Neural progenitor cell (in vitro differentiated cells): Measurements from ENCODE around the gene SREBF2. TPM values are rescaled to one million over a fixed set of nuclear protein-coding genes. Genes with fewer than 3 reads are reported as not detected.

Experiments used
- DNase-seq: peaks from one replicate; pipeline ENCODE4 v3.0.0-alpha.2; 2016; ENCODE audit warnings: low spot score
- H2AFZ ChIP-seq: fragments of 200-600 bp; sonication (generic); replicated peaks from 2 replicates; pipeline ENCODE4 v1.6.1; 2016; ENCODE audit warnings: antibody characterized with exemption
- H3F3A ChIP-seq: fragments of 200-600 bp; sonication (generic); 2 replicates; pipeline ENCODE4 v1.6.1; 2016; ENCODE audit warnings: antibody characterized with exemption, low read depth
- H3K27ac ChIP-seq: fragments of 200-600 bp; sonication (generic); 2 replicates; pipeline ENCODE4 v1.5.1; 2016; ENCODE audit warnings: mild to moderate bottlenecking
- H3K27me3 ChIP-seq: fragments of 200-600 bp; sonication (generic); 2 replicates; pipeline ENCODE4 v1.6.1; 2016; ENCODE audit warnings: mild to moderate bottlenecking, moderate library complexity
- H3K36me3 ChIP-seq: fragments of 200-600 bp; sonication (generic); 2 replicates; pipeline ENCODE4 v1.5.1; 2016
- H3K4me1 ChIP-seq: fragments of 200-600 bp; sonication (generic); 2 replicates; pipeline ENCODE4 v1.6.1; 2016; ENCODE audit warnings: mixed run types
- H3K4me2 ChIP-seq: fragments of 200-600 bp; sonication (generic); 2 replicates; pipeline ENCODE4 v1.6.1; 2016
- H3K4me3 ChIP-seq: fragments of 200-600 bp; sonication (generic); 2 replicates; pipeline ENCODE4 v1.5.1; 2016
- H3K79me2 ChIP-seq: fragments of 200-600 bp; sonication (generic); 2 replicates; pipeline ENCODE4 v1.6.1; 2016; ENCODE audit warnings: low read depth
- H3K9ac ChIP-seq: fragments of 200-600 bp; sonication (generic); 2 replicates; pipeline ENCODE4 v1.6.1; 2016
- H3K9me3 ChIP-seq: fragments of 200-600 bp; sonication (generic); 2 replicates; pipeline ENCODE4 v1.5.1; 2016; ENCODE audit warnings: low read depth
- H4K20me1 ChIP-seq: fragments of 200-600 bp; sonication (generic); 2 replicates; pipeline ENCODE4 v1.6.1; 2016; ENCODE audit warnings: low read depth
- H3K27ac Mint-ChIP-seq: 3 replicates; pipeline ENCODE4 v1.8.0; 2021; ENCODE audit warnings: mixed read lengths
- H3K27me3 Mint-ChIP-seq: 2 replicates; pipeline ENCODE4 v1.8.0; 2022; ENCODE audit warnings: low read depth, mild to moderate bottlenecking, inconsistent platforms, moderate library complexity, mixed read lengths; ENCODE audit not compliant: insufficient read depth
- H3K36me3 Mint-ChIP-seq: 3 replicates; pipeline ENCODE4 v1.8.0; 2021; ENCODE audit warnings: mixed read lengths
- H3K4me1 Mint-ChIP-seq: 3 replicates; pipeline ENCODE4 v1.8.0; 2021; ENCODE audit warnings: mixed read lengths
- H3K4me3 Mint-ChIP-seq: 3 replicates; pipeline ENCODE4 v1.8.0; 2021; ENCODE audit warnings: mild to moderate bottlenecking, moderate library complexity, mixed read lengths
- H3K9me3 Mint-ChIP-seq: 3 replicates; pipeline ENCODE4 v1.8.0; 2020; ENCODE audit warnings: mixed read lengths
- EZH2 ChIP-seq: fragments of 200-600 bp; sonication (generic); IDR thresholded peaks from 2 replicates; pipeline ENCODE4 v1.6.1; 2017; ENCODE audit warnings: antibody characterized with exemption, mild to moderate bottlenecking, moderate library complexity
- EZH2phosphoT487 ChIP-seq: fragments of 200-600 bp; sonication (generic); IDR thresholded peaks from 2 replicates; pipeline ENCODE4 v1.6.1; 2017; ENCODE audit warnings: antibody characterized with exemption
- total RNA-seq: library from RNA; depleted of rRNA; stranded (reverse); fragments of >200 nt; gene quantifications from 2 replicates; pipeline ENCODE4 v1.2.3, GENCODE V29; 2015; ENCODE audit warnings: low replicate concordance
- TF ChIP-seq, protein P1 (sequence below): fragments of 200-600 bp; sonication (generic); IDR thresholded peaks from 2 replicates; pipeline ENCODE4 v1.5.1; 2017; ENCODE audit warnings: antibody characterized with exemption, mild to moderate bottlenecking

Gene SREBF2
- total RNA-seq, 1 donor from 2014 or later, result 64.0 TPM

DNA sequence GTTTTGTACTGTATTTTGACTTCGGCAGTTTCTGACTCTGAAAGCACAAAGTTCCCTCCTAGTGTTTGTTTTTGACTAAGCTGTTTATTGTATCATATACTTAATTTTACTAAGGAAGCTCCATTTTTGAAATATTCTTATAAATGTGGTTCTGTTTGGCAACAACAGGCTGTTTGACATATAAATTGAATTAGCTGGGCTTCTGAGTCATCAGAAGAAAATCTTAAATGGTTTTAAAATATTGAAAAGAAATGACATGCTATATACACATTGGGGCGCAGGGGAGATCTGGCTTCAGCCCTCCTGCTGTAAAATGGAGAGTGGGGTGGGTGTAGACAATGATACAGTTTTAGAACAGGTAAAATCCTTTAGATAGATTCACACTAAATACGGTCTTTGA is 43.4 kb downstream of the SREBF2 start:
- H3F3A ChIP-seq, result peaks cover 4% of the 10 kb centered on the region
- H3K79me2 ChIP-seq, result no peaks in the 10 kb centered on the region
- peaks cover 16% of the 10 kb centered on the region for H4K20me1 ChIP-seq
- H2AFZ ChIP-seq, result no peak overlapping the region
- Mint-ChIP-seq H3K9me3 (no peaks in the 10 kb centered on the region), H3K27ac (no peak overlapping the region), H3K4me3 (no peak overlapping the region), H3K4me1 (no peaks in the 10 kb centered on the region), H3K36me3 (peaks cover 48% of the 10 kb centered on the region), H3K27me3 (peaks cover 2% of the 10 kb centered on the region)
- no peak for DNase-seq
- H3K27me3 ChIP-seq, result no peaks in the 10 kb centered on the region
- no peak overlapping the region for H3K4me3 ChIP-seq
- no peak overlapping the region for H3K9ac ChIP-seq
- H3K9me3 ChIP-seq, result no peaks in the 10 kb centered on the region
- TF ChIP-seq EZH2 (no peak), EZH2phosphoT487 (no peak)
- TF ChIP-seq, protein P1, sequence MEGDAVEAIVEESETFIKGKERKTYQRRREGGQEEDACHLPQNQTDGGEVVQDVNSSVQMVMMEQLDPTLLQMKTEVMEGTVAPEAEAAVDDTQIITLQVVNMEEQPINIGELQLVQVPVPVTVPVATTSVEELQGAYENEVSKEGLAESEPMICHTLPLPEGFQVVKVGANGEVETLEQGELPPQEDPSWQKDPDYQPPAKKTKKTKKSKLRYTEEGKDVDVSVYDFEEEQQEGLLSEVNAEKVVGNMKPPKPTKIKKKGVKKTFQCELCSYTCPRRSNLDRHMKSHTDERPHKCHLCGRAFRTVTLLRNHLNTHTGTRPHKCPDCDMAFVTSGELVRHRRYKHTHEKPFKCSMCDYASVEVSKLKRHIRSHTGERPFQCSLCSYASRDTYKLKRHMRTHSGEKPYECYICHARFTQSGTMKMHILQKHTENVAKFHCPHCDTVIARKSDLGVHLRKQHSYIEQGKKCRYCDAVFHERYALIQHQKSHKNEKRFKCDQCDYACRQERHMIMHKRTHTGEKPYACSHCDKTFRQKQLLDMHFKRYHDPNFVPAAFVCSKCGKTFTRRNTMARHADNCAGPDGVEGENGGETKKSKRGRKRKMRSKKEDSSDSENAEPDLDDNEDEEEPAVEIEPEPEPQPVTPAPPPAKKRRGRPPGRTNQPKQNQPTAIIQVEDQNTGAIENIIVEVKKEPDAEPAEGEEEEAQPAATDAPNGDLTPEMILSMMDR, result no peak
- peaks cover 7% of the 10 kb centered on the region for H3K36me3 ChIP-seq
- H3K27ac ChIP-seq, result no peak overlapping the region
- H3K4me2 ChIP-seq, result no peak overlapping the region
- H3K4me1 ChIP-seq, result no peaks in the 10 kb centered on the region

DNA sequence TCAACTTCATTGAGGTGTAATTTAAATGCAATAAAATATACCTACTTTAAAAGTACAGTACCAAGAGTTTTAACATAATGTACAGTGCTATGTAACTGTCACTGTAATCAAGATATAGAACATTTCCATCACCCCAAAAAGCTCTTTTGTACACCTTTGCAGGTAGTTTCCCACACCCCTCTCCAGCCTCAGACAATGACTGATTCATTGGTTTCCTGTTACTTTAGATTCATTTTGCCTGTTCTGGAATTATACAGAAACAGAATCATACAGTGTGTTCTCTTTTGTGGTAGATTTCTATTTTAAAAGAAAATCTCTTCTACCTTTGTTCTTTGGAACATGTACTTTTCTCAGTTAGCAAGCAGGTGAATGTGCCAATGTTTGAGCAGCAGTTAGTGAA is 43.8 kb downstream of the SREBF2 start:
- DNase-seq, result no peak
- H3K79me2 ChIP-seq, result no peaks in the 10 kb centered on the region
- Mint-ChIP-seq H3K27ac (no peak overlapping the region), H3K9me3 (no peaks in the 10 kb centered on the region), H3K36me3 (peaks cover 51% of the 10 kb centered on the region), H3K4me1 (no peaks in the 10 kb centered on the region), H3K4me3 (no peak overlapping the region), H3K27me3 (peaks cover 4% of the 10 kb centered on the region)
- no peaks in the 10 kb centered on the region for H3K4me1 ChIP-seq
- no peaks in the 10 kb centered on the region for H3K27me3 ChIP-seq
- H3K4me3 ChIP-seq, result no peak overlapping the region
- no peak overlapping the region for H3K9ac ChIP-seq
- H4K20me1 ChIP-seq, result peaks cover 16% of the 10 kb centered on the region
- no peak overlapping the region for H3K4me2 ChIP-seq
- H3K9me3 ChIP-seq, result no peaks in the 10 kb centered on the region
- H3K27ac ChIP-seq, result no peak overlapping the region
- no peak for TF ChIP-seq EZH2phosphoT487
- TF ChIP-seq, protein P1, result no peak
- no peak for TF ChIP-seq EZH2
- no peak overlapping the region for H2AFZ ChIP-seq
- peaks cover 4% of the 10 kb centered on the region for H3F3A ChIP-seq
- H3K36me3 ChIP-seq, result peaks cover 10% of the 10 kb centered on the region

DNA sequence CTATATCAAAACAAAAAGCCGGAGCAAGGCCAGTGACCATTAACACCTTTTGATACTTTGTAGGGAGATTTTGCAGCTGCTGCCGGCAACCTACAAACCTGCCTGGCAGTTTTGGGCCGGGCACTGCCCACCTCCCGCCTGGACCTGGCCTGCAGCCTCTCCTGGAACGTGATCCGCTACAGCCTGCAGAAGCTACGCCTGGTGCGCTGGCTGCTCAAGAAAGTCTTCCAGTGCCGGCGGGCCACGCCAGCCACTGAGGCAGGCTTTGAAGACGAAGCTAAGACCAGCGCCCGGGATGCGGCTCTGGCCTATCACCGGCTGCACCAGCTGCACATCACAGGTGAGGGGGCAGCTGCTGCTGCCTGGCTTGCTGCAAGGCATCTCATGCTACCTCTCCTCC is 47.7 kb downstream of the SREBF2 start:
- H3K36me3 ChIP-seq, result peaks cover 18% of the 10 kb centered on the region
- peaks cover 14% of the 10 kb centered on the region for H4K20me1 ChIP-seq
- H3K4me3 ChIP-seq, result no peak overlapping the region
- no peak overlapping the region for H3K9ac ChIP-seq
- DNase-seq, result no peak
- no peak overlapping the region for H3K4me2 ChIP-seq
- H3K79me2 ChIP-seq, result no peaks in the 10 kb centered on the region
- no peaks in the 10 kb centered on the region for H3F3A ChIP-seq
- no peak overlapping the region for H3K27ac ChIP-seq
- Mint-ChIP-seq H3K9me3 (no peaks in the 10 kb centered on the region), H3K36me3 (peaks cover 54% of the 10 kb centered on the region), H3K27ac (no peak overlapping the region), H3K4me1 (no peaks in the 10 kb centered on the region), H3K4me3 (no peak overlapping the region), H3K27me3 (peaks cover 4% of the 10 kb centered on the region)
- H2AFZ ChIP-seq, result no peak overlapping the region
- TF ChIP-seq EZH2, result no peak
- TF ChIP-seq, protein P1, result no peak
- no peak for TF ChIP-seq EZH2phosphoT487
- no peaks in the 10 kb centered on the region for H3K4me1 ChIP-seq
- no peaks in the 10 kb centered on the region for H3K27me3 ChIP-seq
- H3K9me3 ChIP-seq, result no peaks in the 10 kb centered on the region
